Nephron (organoid): ENCODE results near the gene DNAJB12.
A peak's percentile ranks its signal among the peaks of the same experiment; 100 is the strongest.

ENCODE experiments used
- H3K27ac Mint-ChIP-seq, 3 experiments: 2 replicates each; pipeline ENCODE4 v1.8.0; 2020; ENCODE audit warnings: mixed read lengths in 3 of 3, mild to moderate bottlenecking in 2 of 3, moderate library complexity in 1 of 3
- H3K27me3 Mint-ChIP-seq: 2 replicates; pipeline ENCODE4 v1.8.0; 2021; ENCODE audit warnings: low read depth, mild to moderate bottlenecking, moderate library complexity, mixed read lengths
- H3K36me3 Mint-ChIP-seq: 2 replicates; pipeline ENCODE4 v1.8.0; 2020; ENCODE audit warnings: low read depth, mixed read lengths
- H3K4me1 Mint-ChIP-seq: 2 replicates; pipeline ENCODE4 v1.8.0; 2020; ENCODE audit warnings: mixed read lengths
- H3K4me3 Mint-ChIP-seq, 3 experiments: 2 replicates each; pipeline ENCODE4 v1.8.0; 2020; ENCODE audit warnings: mild to moderate bottlenecking in 3 of 3, mixed read lengths in 3 of 3, moderate library complexity in 2 of 3
- H3K9me3 Mint-ChIP-seq: 2 replicates; pipeline ENCODE4 v1.8.0; 2020; ENCODE audit warnings: mixed read lengths
- CTCF ChIP-seq, 3 experiments: fragments of 200-600 bp; sonication (generic); IDR thresholded peaks; one replicate each; pipeline ENCODE4 v1.5.0; 2021; ENCODE audit warnings: antibody characterized with exemption in 3 of 3; ENCODE audit not compliant: unreplicated experiment in 3 of 3

DNAJB12 gene

GRCh38 chr10:72332423-72333111 lies 22.2 kb downstream of the DNAJB12 start:
- H3K9me3 Mint-ChIP-seq: no peaks in the 10 kb centered on the region
- peak overlapping the region; percentile 90 to 96 (median 95) for H3K27ac Mint-ChIP-seq
- H3K4me1 Mint-ChIP-seq: peaks cover 80% of the 10 kb centered on the region
- H3K4me3 Mint-ChIP-seq: no peak overlapping the region
- no peaks in the 10 kb centered on the region for H3K27me3 Mint-ChIP-seq
- H3K36me3 Mint-ChIP-seq: peaks cover 8% of the 10 kb centered on the region
- TF ChIP-seq CTCF (IDR thresholded peaks at IDR 0.05; ENCODE audit: unreplicated experiment in 3 of 3): no peak

GRCh38 chr10:72331575-72332422 lies 22.9 kb downstream of the DNAJB12 start:
- no peaks in the 10 kb centered on the region for H3K9me3 Mint-ChIP-seq

GRCh38 chr10:72330069-72330426 lies 24.7 kb downstream of the DNAJB12 start:
- no peaks in the 10 kb centered on the region for H3K9me3 Mint-ChIP-seq
- no peak for TF ChIP-seq CTCF (IDR thresholded peaks at IDR 0.05; ENCODE audit: unreplicated experiment in 3 of 3)
- H3K36me3 Mint-ChIP-seq: no peaks in the 10 kb centered on the region
- H3K4me1 Mint-ChIP-seq: peaks cover 73% of the 10 kb centered on the region
- H3K27ac Mint-ChIP-seq: peak overlapping the region; percentile 91 to 96 (median 95)
- H3K27me3 Mint-ChIP-seq: no peaks in the 10 kb centered on the region
- peak overlapping the region in 1 of 3 experiments; percentile 15 for H3K4me3 Mint-ChIP-seq

More at GRCh38 chr10:72331575-72332422, 22.9 kb downstream of the DNAJB12 start:
- Mint-ChIP-seq H3K27ac (peak overlapping the region; percentile 90 to 96 (median 95)), H3K36me3 (peaks cover 3% of the 10 kb centered on the region), H3K4me1 (peaks cover 75% of the 10 kb centered on the region), H3K4me3 (peak overlapping the region; percentile 15 to 33 (median 26)), H3K27me3 (no peaks in the 10 kb centered on the region)
- TF ChIP-seq CTCF (IDR thresholded peaks at IDR 0.05; ENCODE audit: unreplicated experiment in 3 of 3): peak; percentile 32 to 45 (median 40)

- Mint-ChIP-seq H3K9me3 (no peaks in the 10 kb centered on the region), H3K36me3 (no peaks in the 10 kb centered on the region), H3K4me3 (no peak overlapping the region), H3K27me3 (no peaks in the 10 kb centered on the region), H3K27ac (peak overlapping the region; percentile 91 to 96 (median 95)), H3K4me1 (peaks cover 73% of the 10 kb centered on the region)
- TF ChIP-seq CTCF (IDR thresholded peaks at IDR 0.05; ENCODE audit: unreplicated experiment in 3 of 3): no peak
Measured at GRCh38 chr10:72329290-72330068, 25.2 kb downstream of the DNAJB12 start.

GRCh38 chr10:72328829-72329204 lies 25.9 kb downstream of the DNAJB12 start:
- Mint-ChIP-seq H3K36me3 (no peaks in the 10 kb centered on the region), H3K27ac (peak overlapping the region; percentile 76 to 95 (median 92)), H3K4me1 (peaks cover 73% of the 10 kb centered on the region), H3K4me3 (no peak overlapping the region), H3K9me3 (no peaks in the 10 kb centered on the region), H3K27me3 (no peaks in the 10 kb centered on the region)
- no peak for TF ChIP-seq CTCF (IDR thresholded peaks at IDR 0.05; ENCODE audit: unreplicated experiment in 3 of 3)
